Upper lobe of right lung (tissue), 1 donor: Measurements from ENCODE around the gene TPO. TPM values are rescaled to one million over a fixed set of nuclear protein-coding genes. Genes with fewer than 3 reads are reported as not detected.
"Not testable (repeated sequence)": the region's sequence is repeated elsewhere in the genome, so short reads cannot be mapped to it uniquely, and the experiment has no call there.

Experiments used
- ATAC-seq: fragments of 200-7000 bp; cut with Tn5 transposase; one replicate; pipeline ENCODE4 v1.9.1; 2020; ENCODE audit warnings: mild to moderate bottlenecking, moderate library complexity
- DNase-seq: peaks from one replicate; pipeline ENCODE4 v3.0.0-alpha.2; 2020
- H3K27ac ChIP-seq: fragments of 200-600 bp; one replicate; pipeline ENCODE4 v1.8.0; 2022
- H3K27me3 ChIP-seq: fragments of 200-600 bp; one replicate; pipeline ENCODE4 v1.8.0; 2022; ENCODE audit warnings: mild to moderate bottlenecking
- H3K36me3 ChIP-seq: fragments of 200-600 bp; one replicate; pipeline ENCODE4 v1.8.0; 2022
- H3K4me1 ChIP-seq: fragments of 200-600 bp; one replicate; pipeline ENCODE4 v1.8.0; 2022
- H3K4me3 ChIP-seq: fragments of 200-600 bp; one replicate; pipeline ENCODE4 v1.8.0; 2022; ENCODE audit warnings: mild to moderate bottlenecking
- H3K9me3 ChIP-seq: fragments of 200-600 bp; one replicate; pipeline ENCODE4 v1.8.0; 2022
- intact Hi-C: fragments of 100-400 bp; cut with DNase I; formaldehyde crosslinking; loops from one replicate; pipeline ENCODE4 v1.11.0; 2022
- total RNA-seq: library from RNA; stranded (reverse); fragmentation: NEBNext Ultra II Directional; extraction: Animal tissue kit (Norgen Biotek cat#: 25700); gene quantifications from one replicate; pipeline ENCODE4 v1.2.1, GENCODE V29; 2021
- TF ChIP-seq, protein P1 (sequence below): fragments of 200-600 bp; IDR thresholded peaks from one replicate; pipeline ENCODE4 v1.8.0; 2022; ENCODE audit warnings: antibody characterized with exemption
- donor health status: DM: no; HTN: yes; CAD: no; lungs with severe emphysema.

The TPO gene
- total RNA-seq, 1 donor from 2014 or later, result not detected

DNA sequence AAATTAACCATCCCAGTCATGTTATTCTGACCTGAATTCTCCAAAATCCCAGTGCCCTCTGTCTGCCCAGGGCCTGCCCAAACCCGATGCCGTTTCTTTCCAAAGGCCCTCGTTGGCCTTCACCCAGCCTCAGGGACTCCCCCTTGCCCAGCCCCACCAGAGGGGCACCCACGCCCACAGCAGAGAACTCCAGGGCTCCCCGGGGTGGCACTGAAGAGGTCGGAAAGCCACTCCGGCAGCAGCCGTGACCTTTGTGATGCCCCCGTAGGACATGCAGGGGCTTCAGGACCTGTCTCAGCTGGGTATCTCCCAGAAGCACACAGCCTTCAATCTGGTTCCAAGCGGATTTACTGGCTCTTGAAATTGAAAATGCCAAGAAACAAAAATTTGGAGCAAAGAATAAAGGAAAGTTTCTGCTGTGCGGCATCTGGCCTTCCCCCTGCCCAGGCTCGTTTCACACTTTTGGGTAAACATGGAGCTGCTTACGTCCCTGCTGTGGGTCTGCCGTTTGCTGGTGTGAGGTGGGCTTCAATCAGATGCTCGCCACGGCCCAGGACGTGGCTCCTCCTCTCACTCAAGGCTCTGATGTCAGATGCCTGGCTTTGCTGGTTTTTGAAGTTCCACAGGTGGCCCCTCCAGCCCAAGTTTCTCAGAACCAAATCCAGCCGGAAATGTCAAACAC, 101.3 kb downstream of the TPO start:
- intact Hi-C loops, result no loop called here
- no peak for ATAC-seq
- Histone ChIP-seq H3K9me3 (no peaks in the 10 kb centered on the region), H3K27ac (no peak overlapping the region), H3K36me3 (no peaks in the 10 kb centered on the region), H3K27me3 (no peaks in the 10 kb centered on the region), H3K4me3 (no peak overlapping the region), H3K4me1 (no peaks in the 10 kb centered on the region)
- TF ChIP-seq, protein P1, sequence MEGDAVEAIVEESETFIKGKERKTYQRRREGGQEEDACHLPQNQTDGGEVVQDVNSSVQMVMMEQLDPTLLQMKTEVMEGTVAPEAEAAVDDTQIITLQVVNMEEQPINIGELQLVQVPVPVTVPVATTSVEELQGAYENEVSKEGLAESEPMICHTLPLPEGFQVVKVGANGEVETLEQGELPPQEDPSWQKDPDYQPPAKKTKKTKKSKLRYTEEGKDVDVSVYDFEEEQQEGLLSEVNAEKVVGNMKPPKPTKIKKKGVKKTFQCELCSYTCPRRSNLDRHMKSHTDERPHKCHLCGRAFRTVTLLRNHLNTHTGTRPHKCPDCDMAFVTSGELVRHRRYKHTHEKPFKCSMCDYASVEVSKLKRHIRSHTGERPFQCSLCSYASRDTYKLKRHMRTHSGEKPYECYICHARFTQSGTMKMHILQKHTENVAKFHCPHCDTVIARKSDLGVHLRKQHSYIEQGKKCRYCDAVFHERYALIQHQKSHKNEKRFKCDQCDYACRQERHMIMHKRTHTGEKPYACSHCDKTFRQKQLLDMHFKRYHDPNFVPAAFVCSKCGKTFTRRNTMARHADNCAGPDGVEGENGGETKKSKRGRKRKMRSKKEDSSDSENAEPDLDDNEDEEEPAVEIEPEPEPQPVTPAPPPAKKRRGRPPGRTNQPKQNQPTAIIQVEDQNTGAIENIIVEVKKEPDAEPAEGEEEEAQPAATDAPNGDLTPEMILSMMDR, result no peak
- DNase-seq, result no peak

DNA sequence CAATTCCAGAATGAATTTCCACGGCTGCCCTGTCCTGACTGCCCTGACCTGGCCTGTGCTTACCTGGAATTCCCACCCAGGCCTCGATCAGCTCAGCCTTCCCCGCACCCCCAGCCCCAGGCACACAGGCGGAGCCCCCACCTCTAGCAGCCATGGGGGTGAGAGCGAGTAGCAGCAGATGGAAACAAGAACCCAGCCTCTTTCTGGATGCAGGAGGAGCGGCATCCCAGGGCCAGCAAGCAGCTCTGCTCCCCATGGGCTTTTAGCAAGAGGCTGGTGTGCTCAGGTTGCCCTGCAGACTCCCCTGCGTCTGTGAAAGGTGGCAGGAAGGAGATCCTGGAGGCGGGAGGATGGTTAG, 101.8 kb downstream of the TPO start:
- intact Hi-C loops, result no loop called here
- no peak for DNase-seq
- no peak overlapping the region for H3K27ac ChIP-seq
- TF ChIP-seq, protein P1, result no peak
- no peaks in the 10 kb centered on the region for H3K9me3 ChIP-seq
- ATAC-seq, result no peak
- H3K4me1 ChIP-seq, result no peaks in the 10 kb centered on the region
- no peaks in the 10 kb centered on the region for H3K36me3 ChIP-seq
- H3K27me3 ChIP-seq, result no peaks in the 10 kb centered on the region
- no peak overlapping the region for H3K4me3 ChIP-seq

DNA sequence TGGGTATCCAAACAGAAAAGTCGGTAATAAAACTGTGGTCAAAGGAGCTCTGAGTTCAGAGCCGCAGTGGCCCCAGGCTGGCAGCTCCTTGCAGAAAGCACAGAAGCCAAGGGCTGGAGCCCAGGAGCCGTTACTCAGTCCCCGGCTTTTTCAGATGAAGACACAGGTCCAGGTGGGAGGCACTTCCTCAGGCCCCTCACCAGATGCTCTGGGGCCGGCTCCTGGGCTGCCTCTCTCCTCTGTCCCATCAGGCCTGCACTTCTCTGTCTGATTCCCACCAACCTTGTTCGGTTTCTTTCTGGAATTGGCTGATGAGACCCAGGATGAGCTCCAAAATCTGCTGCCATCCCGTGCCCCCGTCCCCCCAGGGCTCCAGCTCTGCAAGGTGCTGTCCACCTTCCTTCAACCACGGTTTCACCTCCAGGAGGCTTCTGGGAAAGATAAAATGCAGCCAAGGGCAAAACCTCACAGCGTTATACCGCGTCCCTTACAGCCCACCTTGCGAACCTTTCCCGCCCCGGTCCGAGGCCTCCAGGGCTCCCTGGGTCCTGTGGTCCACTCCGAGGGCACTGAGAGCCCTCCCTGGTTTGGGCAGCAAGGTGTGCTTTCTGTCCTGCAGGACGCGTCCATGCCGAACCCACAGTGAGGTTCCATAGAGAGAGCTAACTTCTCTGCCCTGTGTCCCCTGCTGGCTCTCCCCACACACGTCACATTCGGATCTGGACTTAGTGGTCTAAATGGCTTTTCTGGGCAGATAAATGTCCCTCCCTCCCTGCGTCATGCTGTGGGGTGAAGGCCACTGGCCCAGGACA, 102.9 kb downstream of the TPO start:
- Histone ChIP-seq H3K27ac (no peak overlapping the region), H3K4me1 (no peaks in the 10 kb centered on the region), H3K27me3 (no peaks in the 10 kb centered on the region), H3K4me3 (no peak overlapping the region), H3K9me3 (no peaks in the 10 kb centered on the region), H3K36me3 (no peaks in the 10 kb centered on the region)
- intact Hi-C loops, result no loop called here
- TF ChIP-seq, protein P1, result no peak
- no peak for DNase-seq
- ATAC-seq, result no peak

DNA sequence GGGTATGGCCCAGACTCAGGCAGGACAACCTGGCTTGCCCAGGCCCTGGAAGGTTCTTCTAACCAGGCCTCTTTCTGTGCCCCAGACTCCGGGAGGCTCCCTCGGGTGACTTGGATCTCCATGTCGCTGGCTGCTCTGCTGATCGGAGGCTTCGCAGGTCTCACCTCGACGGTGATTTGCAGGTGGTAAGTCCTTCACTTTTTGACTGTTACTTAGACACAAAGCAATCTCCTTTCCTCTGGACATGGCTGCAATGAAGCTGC, 103.5 kb downstream of the TPO start:
- intact Hi-C loops, result no loop called here
- TF ChIP-seq, protein P1, result no peak
- no peaks in the 10 kb centered on the region for H3K27me3 ChIP-seq
- ATAC-seq (no peak), DNase-seq (no peak)
- H3K36me3 ChIP-seq, result no peaks in the 10 kb centered on the region
- H3K4me3 ChIP-seq, result no peak overlapping the region
- no peak overlapping the region for H3K27ac ChIP-seq
- H3K9me3 ChIP-seq, result no peaks in the 10 kb centered on the region
- H3K4me1 ChIP-seq, result no peaks in the 10 kb centered on the region

DNA sequence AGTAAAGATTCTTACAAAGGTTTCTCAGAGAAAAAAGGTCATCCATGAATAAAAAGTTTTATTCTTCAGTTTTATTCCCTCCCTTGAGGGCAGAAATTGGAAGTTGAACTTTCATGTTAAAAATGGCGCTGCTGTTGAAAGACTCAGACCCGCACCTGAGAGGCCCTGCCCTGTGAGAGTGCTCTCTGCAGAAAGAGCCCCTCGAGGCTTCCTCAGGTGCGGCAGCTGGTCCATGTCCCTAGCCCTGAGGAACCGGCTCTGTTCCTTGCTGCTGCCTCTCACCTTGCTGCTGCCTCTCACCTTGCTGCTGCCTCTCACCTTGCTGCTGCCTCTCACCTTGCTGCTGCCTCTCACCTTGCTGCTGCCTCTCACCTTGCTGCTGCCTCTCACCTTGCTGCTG, 104.0 kb downstream of the TPO start:
- H3K36me3 ChIP-seq, ATAC-seq, H3K27me3 ChIP-seq, intact Hi-C loops, H3K27ac ChIP-seq, H3K9me3 ChIP-seq, DNase-seq, H3K4me1 ChIP-seq, H3K4me3 ChIP-seq: not testable (repeated sequence)

DNA sequence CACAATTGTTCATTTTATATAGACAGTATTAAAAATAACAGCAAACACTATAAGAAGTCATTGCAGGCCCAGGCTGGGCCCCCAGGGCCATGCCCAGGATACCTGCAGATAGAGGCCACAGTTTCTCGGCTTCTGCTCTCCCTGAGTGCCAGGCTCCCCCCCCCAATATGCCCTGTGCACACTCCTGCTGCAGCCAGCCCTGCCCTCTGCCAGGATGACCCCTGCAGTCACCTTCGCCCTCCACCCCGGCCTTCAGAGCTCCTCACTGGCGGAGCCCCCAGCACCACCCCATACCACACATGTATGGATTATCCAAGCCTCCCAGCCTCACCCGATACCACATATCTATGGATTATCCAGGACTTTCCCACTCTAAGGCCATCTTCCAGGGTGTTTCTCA, 104.5 kb downstream of the TPO start:
- H3K4me3 ChIP-seq, result no peak overlapping the region
- no peaks in the 10 kb centered on the region for H3K36me3 ChIP-seq
- no peaks in the 10 kb centered on the region for H3K9me3 ChIP-seq
- TF ChIP-seq, protein P1, result no peak
- no peak for DNase-seq
- H3K27ac ChIP-seq, result no peak overlapping the region
- intact Hi-C loops, result no loop called here
- H3K4me1 ChIP-seq, result no peaks in the 10 kb centered on the region
- no peak for ATAC-seq
- H3K27me3 ChIP-seq, result no peaks in the 10 kb centered on the region
